ENCODE results near the gene ACTMAP.

ACTMAP gene

GRCh38 chr19:40778706-40779284, 28.5 kb upstream of the ACTMAP start:
- peak overlapping the region; percentile 95 for H3K27ac ChIP-seq (ENCODE audit: extremely low read depth, low read depth, low read length)
- peaks cover 13% of the 10 kb centered on the region for H3K4me1 ChIP-seq (ENCODE audit: control insufficient read depth, insufficient read depth, low read length)
- H3K4me3 ChIP-seq (ENCODE audit: low read depth, low read length): peak overlapping the region; percentile 68
- ChIA-PET CTCF (interaction anchor here (0.6 to 6.4 kb wide), 19 partner anchors 7 to 572 kb away, joined by 3 to 61 read pairs (median 4); partner anchors contain the start of gene EGLN2), POLR2A (interaction anchor here (0.8 to 3.2 kb wide), 39 partner anchors 9 to 1343 kb away, joined by 3 to 180 read pairs (median 6); partner anchors contain the start of genes ACTMAP, B9D2, COQ8B and EGLN2)
- no peaks in the 10 kb centered on the region for H3K9me3 ChIP-seq (ENCODE audit: control insufficient read depth, insufficient read depth, low read depth, low read length)
- H3K36me3 ChIP-seq (ENCODE audit: control insufficient read depth in 2 of 2, insufficient read depth in 1 of 2, low read length in 2 of 2): peaks cover 0 to 16% of the 10 kb centered on the region in 2 experiments; a peak in 1 of 3 replicates
- TF ChIP-seq ZNF391 (tag by site-specific recombination; IDR thresholded peaks at IDR 0.05; ENCODE audit: borderline replicate concordance, low read depth): no peak
- TF ChIP-seq ZSCAN16 (tag by site-specific recombination; IDR thresholded peaks at IDR 0.05): no peak
- no peak for TF ChIP-seq RBAK (tag by site-specific recombination; IDR thresholded peaks at IDR 0.05)
- TF ChIP-seq ZNF843 (tag by site-specific recombination; IDR thresholded peaks at IDR 0.05): peak; percentile 13; the same call in 1 of the 2 replicates
- TF ChIP-seq ZNF366 (tag by site-specific recombination; conservative IDR thresholded peaks at IDR 0.05): peak; percentile 84
- TF ChIP-seq HIC1 (tag by site-specific recombination; IDR thresholded peaks at IDR 0.05): no peak
- TF ChIP-seq ZBTB6 (tag by site-specific recombination; IDR thresholded peaks at IDR 0.05): 0 out of 2 replicates have a peak, but pooled peaks have one; percentile 2
- TF ChIP-seq ZNF645 (tag by site-specific recombination; IDR thresholded peaks at IDR 0.05): no peak
- TF ChIP-seq KLF17 (tag by site-specific recombination; IDR thresholded peaks at IDR 0.05): peak; percentile 12; the same call in 1 of the 2 replicates
- TF ChIP-seq ZBTB11 (tag by site-specific recombination; conservative IDR thresholded peaks at IDR 0.05; ENCODE audit: low read depth): no peak
- 0 out of 2 replicates have a peak, but pooled peaks have one; percentile 2 for TF ChIP-seq ZBTB21 (tag by site-specific recombination; IDR thresholded peaks at IDR 0.05)
- peak; percentile 74 for TF ChIP-seq SP2 (tag by site-specific recombination; IDR thresholded peaks at IDR 0.05)
- TF ChIP-seq ZNF239 (tag by site-specific recombination; IDR thresholded peaks at IDR 0.05): no peak
- TF ChIP-seq REST (tag by site-specific recombination; IDR thresholded peaks at IDR 0.05): peak; percentile 19; the same call in 1 of the 2 replicates
- TF ChIP-seq ZNF792 (tag by site-specific recombination; IDR thresholded peaks at IDR 0.05): 0 out of 2 replicates have a peak, but pooled peaks have one; percentile 14
- TF ChIP-seq KLF16 (tag by site-specific recombination; IDR thresholded peaks at IDR 0.05): peak; percentile 47
- no peak for TF ChIP-seq YY1 (tag by site-specific recombination; IDR thresholded peaks at IDR 0.05)
- peak; percentile 88 for TF ChIP-seq ZBTB48 (tag by site-specific recombination; IDR thresholded peaks at IDR 0.05)
- no peak for TF ChIP-seq ZNF837 (tag by site-specific recombination; IDR thresholded peaks at IDR 0.05)
- no peak for TF ChIP-seq ZNF18 (tag by site-specific recombination; IDR thresholded peaks at IDR 0.05)
- TF ChIP-seq OSR2 (tag by site-specific recombination; IDR thresholded peaks at IDR 0.05): no peak; the same call in 1 of the 2 replicates
- no peak for TF ChIP-seq ZNF292 (tag by site-specific recombination; IDR thresholded peaks at IDR 0.05; ENCODE audit: borderline replicate concordance, low read depth)
- 0 out of 2 replicates have a peak, but pooled peaks have one; percentile 6 for TF ChIP-seq GLIS1 (tag by site-specific recombination; IDR thresholded peaks at IDR 0.05)
